Nephron progenitor cell (in vitro differentiated cells): Measurements from ENCODE around the gene MOG.
"Not testable (repeated sequence)": the region's sequence is repeated elsewhere in the genome, so short reads cannot be mapped to it uniquely, and the experiment has no call there.

Experiments
- DNase-seq: peaks from one replicate; pipeline ENCODE4 v3.0.0; 2021
- H3K27ac Mint-ChIP-seq: 2 replicates; pipeline ENCODE4 v1.8.0; 2021; ENCODE audit warnings: mild to moderate bottlenecking, moderate library complexity, mixed read lengths
- H3K27me3 Mint-ChIP-seq: 2 replicates; pipeline ENCODE4 v1.8.0; 2021; ENCODE audit warnings: mild to moderate bottlenecking, low read depth, mixed read lengths; ENCODE audit not compliant: poor library complexity
- H3K36me3 Mint-ChIP-seq: 2 replicates; pipeline ENCODE4 v1.8.0; 2021; ENCODE audit warnings: low read depth, mixed read lengths
- H3K4me1 Mint-ChIP-seq: 2 replicates; pipeline ENCODE4 v1.8.0; 2021; ENCODE audit warnings: mixed read lengths
- H3K4me3 Mint-ChIP-seq: 2 replicates; pipeline ENCODE4 v1.8.0; 2021; ENCODE audit warnings: mild to moderate bottlenecking, moderate library complexity, mixed read lengths
- H3K9me3 Mint-ChIP-seq: 2 replicates; pipeline ENCODE4 v1.8.0; 2021; ENCODE audit warnings: mild to moderate bottlenecking, moderate library complexity, mixed read lengths
- TF ChIP-seq, protein P1 (sequence below): fragments of 200-600 bp; sonication (generic); IDR thresholded peaks from 2 replicates; pipeline ENCODE4 v1.5.0; 2021; ENCODE audit warnings: antibody characterized with exemption

The MOG gene

GRCh38 chr6:29667158-29667557, 10.3 kb downstream of the MOG start:
- TF ChIP-seq, protein P1, sequence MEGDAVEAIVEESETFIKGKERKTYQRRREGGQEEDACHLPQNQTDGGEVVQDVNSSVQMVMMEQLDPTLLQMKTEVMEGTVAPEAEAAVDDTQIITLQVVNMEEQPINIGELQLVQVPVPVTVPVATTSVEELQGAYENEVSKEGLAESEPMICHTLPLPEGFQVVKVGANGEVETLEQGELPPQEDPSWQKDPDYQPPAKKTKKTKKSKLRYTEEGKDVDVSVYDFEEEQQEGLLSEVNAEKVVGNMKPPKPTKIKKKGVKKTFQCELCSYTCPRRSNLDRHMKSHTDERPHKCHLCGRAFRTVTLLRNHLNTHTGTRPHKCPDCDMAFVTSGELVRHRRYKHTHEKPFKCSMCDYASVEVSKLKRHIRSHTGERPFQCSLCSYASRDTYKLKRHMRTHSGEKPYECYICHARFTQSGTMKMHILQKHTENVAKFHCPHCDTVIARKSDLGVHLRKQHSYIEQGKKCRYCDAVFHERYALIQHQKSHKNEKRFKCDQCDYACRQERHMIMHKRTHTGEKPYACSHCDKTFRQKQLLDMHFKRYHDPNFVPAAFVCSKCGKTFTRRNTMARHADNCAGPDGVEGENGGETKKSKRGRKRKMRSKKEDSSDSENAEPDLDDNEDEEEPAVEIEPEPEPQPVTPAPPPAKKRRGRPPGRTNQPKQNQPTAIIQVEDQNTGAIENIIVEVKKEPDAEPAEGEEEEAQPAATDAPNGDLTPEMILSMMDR, result no peak
- Mint-ChIP-seq H3K4me1 (peaks cover 37% of the 10 kb centered on the region), H3K4me3 (no peak overlapping the region), H3K9me3 (no peaks in the 10 kb centered on the region), H3K36me3 (no peaks in the 10 kb centered on the region), H3K27ac (no peak overlapping the region), H3K27me3 (peaks cover 51% of the 10 kb centered on the region)
- DNase-seq, result no peak

GRCh38 chr6:29671026-29671425, 14.1 kb downstream of the MOG start:
- Mint-ChIP-seq H3K4me3 (no peak overlapping the region), H3K36me3 (no peaks in the 10 kb centered on the region), H3K4me1 (peaks cover 24% of the 10 kb centered on the region), H3K27ac (no peak overlapping the region), H3K9me3 (peaks cover 3% of the 10 kb centered on the region), H3K27me3 (peaks cover 57% of the 10 kb centered on the region)
- DNase-seq, result no peak
- TF ChIP-seq, protein P1, result no peak

GRCh38 chr6:29672116-29672515, 15.2 kb downstream of the MOG start:
- H3K27me3 Mint-ChIP-seq, result peaks cover 56% of the 10 kb centered on the region
- not testable (repeated sequence) for DNase-seq, H3K27ac Mint-ChIP-seq, H3K4me3 Mint-ChIP-seq, H3K36me3 Mint-ChIP-seq, H3K9me3 Mint-ChIP-seq
- peaks cover 18% of the 10 kb centered on the region for H3K4me1 Mint-ChIP-seq

DNA sequence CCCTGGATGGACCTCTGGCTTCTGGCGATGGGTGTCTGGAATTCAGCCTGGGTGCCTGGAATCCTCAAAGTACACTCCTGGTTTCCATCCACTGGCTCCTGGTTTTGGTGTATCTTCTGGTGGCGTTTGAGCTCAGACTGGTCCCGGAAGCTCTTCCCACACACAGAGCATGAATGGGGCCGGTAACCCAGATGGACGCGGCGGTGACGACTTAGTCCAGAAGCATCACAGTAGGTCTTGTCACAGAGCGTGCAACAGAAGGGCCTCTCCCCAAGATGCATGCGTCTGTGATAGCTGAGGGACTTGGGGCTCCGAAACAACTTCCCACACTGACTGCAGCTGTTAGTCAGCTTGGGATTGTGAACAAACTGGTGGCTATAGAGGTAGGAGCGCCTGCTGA, 16.3 kb downstream of the MOG start:
- H3K27me3 Mint-ChIP-seq, result peaks cover 50% of the 10 kb centered on the region
- H3K4me1 Mint-ChIP-seq, result peaks cover 9% of the 10 kb centered on the region
- DNase-seq, result no peak
- H3K4me3 Mint-ChIP-seq, result no peak overlapping the region
- TF ChIP-seq, protein P1, result no peak
- H3K27ac Mint-ChIP-seq, result no peak overlapping the region
- peaks cover 5% of the 10 kb centered on the region for H3K9me3 Mint-ChIP-seq
- no peaks in the 10 kb centered on the region for H3K36me3 Mint-ChIP-seq

DNA sequence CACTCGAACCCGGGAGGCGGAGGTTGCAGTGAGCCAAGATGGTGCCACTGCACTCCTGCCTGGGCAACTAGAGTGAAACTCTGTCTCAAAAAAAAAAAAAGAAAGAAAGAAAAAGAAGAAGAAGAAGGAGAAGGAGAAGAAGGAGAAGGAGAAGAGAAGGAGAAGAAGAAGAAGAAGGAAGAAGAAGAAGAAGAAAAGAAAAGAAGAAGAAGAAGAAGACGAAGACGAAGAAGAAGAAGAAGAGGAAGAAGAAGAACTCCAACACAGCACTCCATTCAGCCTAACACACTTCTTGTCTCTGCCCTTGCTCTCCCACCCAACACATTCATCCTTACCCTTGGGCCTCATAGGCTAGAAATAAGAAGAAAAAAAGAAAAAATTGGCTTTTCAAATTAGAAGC, 17.1 kb downstream of the MOG start:
- Mint-ChIP-seq H3K9me3 (peaks cover 5% of the 10 kb centered on the region), H3K4me3 (no peak overlapping the region)

GRCh38 chr6:29675561-29675960, 18.7 kb downstream of the MOG start:
- no peak for DNase-seq
- TF ChIP-seq, protein P1, result no peak
- Mint-ChIP-seq H3K9me3 (peaks cover 10% of the 10 kb centered on the region), H3K27me3 (peaks cover 34% of the 10 kb centered on the region), H3K27ac (no peak overlapping the region), H3K4me3 (no peak overlapping the region), H3K36me3 (no peaks in the 10 kb centered on the region), H3K4me1 (peaks cover 7% of the 10 kb centered on the region)

More for the DNA sequence above, 17.1 kb downstream of the MOG start:
- DNase-seq, result no peak
- TF ChIP-seq, protein P1, result no peak
- peaks cover 46% of the 10 kb centered on the region for H3K27me3 Mint-ChIP-seq
- no peaks in the 10 kb centered on the region for H3K36me3 Mint-ChIP-seq
- no peak overlapping the region for H3K27ac Mint-ChIP-seq
- peaks cover 9% of the 10 kb centered on the region for H3K4me1 Mint-ChIP-seq
